Measurements from ENCODE around the gene LRPPRC. TPM values are rescaled to one million over a fixed set of nuclear protein-coding genes. Genes with fewer than 3 reads are reported as not detected.

Gene LRPPRC
- total and polyA plus RNA-seq, 4 experiments from 2014 or later: 41.0 to 65.3 (median 52.7) TPM

GRCh38 chr2:44004735-44005602 lies 9.2 kb upstream of the LRPPRC start:
- H3K4me1 Mint-ChIP-seq: peaks cover 7 to 18% (median 12%) of the 10 kb centered on the region in 4 donors
- intact Hi-C loops (cut with micrococcal nuclease): no loop called here
- no peaks in the 10 kb centered on the region for H3K27me3 ChIP-seq (ENCODE audit: insufficient read depth, low read length)
- H3K27ac Mint-ChIP-seq: peak overlapping the region in 3 of 7 donors; percentile 3 to 24 (median 19)
- no peak overlapping the region for H3K4me3 ChIP-seq (ENCODE audit: low read length in 2 of 2)
- peaks cover 11% of the 10 kb centered on the region for H3K4me1 ChIP-seq (ENCODE audit: insufficient read depth, low read length)
- ChIA-PET CTCF (ENCODE audit: partially characterized antibody) (no interaction called here), POLR2A (ENCODE audit: partially characterized antibody) (no interaction called here)
- H3K36me3 Mint-ChIP-seq: no peaks in the 10 kb centered on the region
- no peak overlapping the region for H3K27ac ChIP-seq (ENCODE audit: low read depth, low read length)
- peaks cover 0 to 2% of the 10 kb centered on the region in 2 donors for H3K27me3 Mint-ChIP-seq
- no peaks in the 10 kb centered on the region for H3K36me3 ChIP-seq (ENCODE audit: insufficient read depth, low read length)
- H3K4me3 Mint-ChIP-seq: peak overlapping the region in 3 of 8 donors; percentile 16 to 64 (median 58)
- no peak for DNase-seq
- H3K9me3 Mint-ChIP-seq: no peaks in the 10 kb centered on the region
- H3K9me3 ChIP-seq (ENCODE audit: control insufficient read depth in 1 of 2, low read length in 2 of 2): no peaks in the 10 kb centered on the region

- CTCF ChIA-PET (ENCODE audit: partially characterized antibody): no interaction called here
- Mint-ChIP-seq H3K4me3 (no peak overlapping the region), H3K4me1 (peaks cover 7 to 21% (median 16%) of the 10 kb centered on the region in 4 donors), H3K27ac (no peak overlapping the region), H3K36me3 (no peaks in the 10 kb centered on the region), H3K9me3 (no peaks in the 10 kb centered on the region), H3K27me3 (peaks cover 2% of the 10 kb centered on the region in 2 donors)
- POLR2A ChIA-PET (ENCODE audit: partially characterized antibody): no interaction called here
- Histone ChIP-seq H3K27ac (ENCODE audit: low read depth, low read length) (no peak overlapping the region), H3K9me3 (ENCODE audit: control insufficient read depth in 1 of 2, low read length in 2 of 2) (no peaks in the 10 kb centered on the region), H3K4me3 (ENCODE audit: low read length in 2 of 2) (no peak overlapping the region), H3K4me1 (ENCODE audit: insufficient read depth, low read length) (peaks cover 11% of the 10 kb centered on the region), H3K36me3 (ENCODE audit: insufficient read depth, low read length) (no peaks in the 10 kb centered on the region), H3K27me3 (ENCODE audit: insufficient read depth, low read length) (no peaks in the 10 kb centered on the region)
- DNase-seq: no peak
- intact Hi-C loops (cut with micrococcal nuclease): no loop called here
Measured at GRCh38 chr2:44001716-44002115, 5.9 kb upstream of the LRPPRC start.

- POLR2A ChIA-PET (ENCODE audit: partially characterized antibody): no interaction called here
Measured at GRCh38 chr2:43998263-43998662, 2.5 kb upstream of the LRPPRC start.

GRCh38 chr2:43993437-43993836 lies 2.4 kb downstream of the LRPPRC start:
- H3K9me3 Mint-ChIP-seq: no peaks in the 10 kb centered on the region
- H3K36me3 Mint-ChIP-seq: peaks cover 24 to 44% of the 10 kb centered on the region in 2 donors
- CTCF ChIA-PET (ENCODE audit: partially characterized antibody): no interaction called here
- Histone ChIP-seq H3K4me1 (ENCODE audit: insufficient read depth, low read length) (peaks cover 40% of the 10 kb centered on the region), H3K36me3 (ENCODE audit: insufficient read depth, low read length) (peaks cover 3% of the 10 kb centered on the region), H3K9me3 (ENCODE audit: control insufficient read depth in 1 of 2, low read length in 2 of 2) (no peaks in the 10 kb centered on the region), H3K27ac (ENCODE audit: low read depth, low read length) (no peak overlapping the region), H3K27me3 (ENCODE audit: insufficient read depth, low read length) (no peaks in the 10 kb centered on the region), H3K4me3 (ENCODE audit: low read length in 2 of 2) (no peak overlapping the region)
- peaks cover 44 to 71% (median 61%) of the 10 kb centered on the region in 4 donors for H3K4me1 Mint-ChIP-seq
- H3K27me3 Mint-ChIP-seq: no peaks in the 10 kb centered on the region
- intact Hi-C loops (cut with micrococcal nuclease): no loop called here
- no peak for DNase-seq
- H3K27ac Mint-ChIP-seq: peak overlapping the region in 3 of 7 donors; percentile 38 to 69 (median 48)
- POLR2A ChIA-PET (ENCODE audit: partially characterized antibody): no interaction called here
- H3K4me3 Mint-ChIP-seq: peak overlapping the region; percentile 56 to 97 (median 90)

More at GRCh38 chr2:43998263-43998662, 2.5 kb upstream of the LRPPRC start:
- H3K4me1 Mint-ChIP-seq: peaks cover 18 to 36% (median 29%) of the 10 kb centered on the region in 4 donors
- H3K27ac Mint-ChIP-seq: peak overlapping the region in 2 of 7 donors; percentile 32 to 62
- CTCF ChIA-PET (ENCODE audit: partially characterized antibody): no interaction called here
- intact Hi-C loops (cut with micrococcal nuclease): loop anchor here (5.0 kb wide), 1 partner anchor 771 kb away; the partner anchor contains the start of gene ZFP36L2
- peaks cover 0 to 11% of the 10 kb centered on the region in 2 donors for H3K36me3 Mint-ChIP-seq
- no peak overlapping the region for H3K27ac ChIP-seq (ENCODE audit: low read depth, low read length)
- DNase-seq: no peak
- H3K9me3 Mint-ChIP-seq: no peaks in the 10 kb centered on the region
- no peaks in the 10 kb centered on the region for H3K9me3 ChIP-seq (ENCODE audit: control insufficient read depth in 1 of 2, low read length in 2 of 2)
- H3K4me3 Mint-ChIP-seq: peak overlapping the region in 4 of 8 donors; percentile 29 to 71 (median 54)
- no peak overlapping the region for H3K4me3 ChIP-seq (ENCODE audit: low read length in 2 of 2)
- no peaks in the 10 kb centered on the region for H3K27me3 ChIP-seq (ENCODE audit: insufficient read depth, low read length)
- peaks cover 2% of the 10 kb centered on the region in 2 donors for H3K27me3 Mint-ChIP-seq
- H3K4me1 ChIP-seq (ENCODE audit: insufficient read depth, low read length): peaks cover 24% of the 10 kb centered on the region
- no peaks in the 10 kb centered on the region for H3K36me3 ChIP-seq (ENCODE audit: insufficient read depth, low read length)

GRCh38 chr2:43989545-43989944 lies 6.2 kb downstream of the LRPPRC start:
- H3K9me3 ChIP-seq (ENCODE audit: control insufficient read depth in 1 of 2, low read length in 2 of 2): no peaks in the 10 kb centered on the region
- no peak overlapping the region for H3K27ac ChIP-seq (ENCODE audit: low read depth, low read length)
- Mint-ChIP-seq H3K9me3 (no peaks in the 10 kb centered on the region), H3K4me1 (peaks cover 48 to 67% (median 56%) of the 10 kb centered on the region in 4 donors), H3K27me3 (no peaks in the 10 kb centered on the region), H3K4me3 (no peak overlapping the region), H3K27ac (peak overlapping the region in 1 of 7 donors; percentile 36), H3K36me3 (peaks cover 31 to 55% of the 10 kb centered on the region in 2 donors)
- H3K36me3 ChIP-seq (ENCODE audit: insufficient read depth, low read length): peaks cover 12% of the 10 kb centered on the region
- no peak overlapping the region for H3K4me3 ChIP-seq (ENCODE audit: low read length in 2 of 2)
- intact Hi-C loops (cut with micrococcal nuclease): no loop called here
- peaks cover 33% of the 10 kb centered on the region for H3K4me1 ChIP-seq (ENCODE audit: insufficient read depth, low read length)
- ChIA-PET CTCF (ENCODE audit: partially characterized antibody) (no interaction called here), POLR2A (ENCODE audit: partially characterized antibody) (no interaction called here)
- no peaks in the 10 kb centered on the region for H3K27me3 ChIP-seq (ENCODE audit: insufficient read depth, low read length)
- no peak for DNase-seq

GRCh38 chr2:43986600-43986999 lies 9.2 kb downstream of the LRPPRC start:
- H3K36me3 Mint-ChIP-seq: peaks cover 19 to 38% of the 10 kb centered on the region in 2 donors
- H3K4me1 Mint-ChIP-seq: peaks cover 25 to 47% (median 33%) of the 10 kb centered on the region in 4 donors
- DNase-seq: no peak
- Histone ChIP-seq H3K27ac (ENCODE audit: low read depth, low read length) (no peak overlapping the region), H3K4me1 (ENCODE audit: insufficient read depth, low read length) (peaks cover 6% of the 10 kb centered on the region), H3K4me3 (ENCODE audit: low read length in 2 of 2) (no peak overlapping the region), H3K36me3 (ENCODE audit: insufficient read depth, low read length) (peaks cover 9% of the 10 kb centered on the region), H3K27me3 (ENCODE audit: insufficient read depth, low read length) (no peaks in the 10 kb centered on the region), H3K9me3 (ENCODE audit: control insufficient read depth in 1 of 2, low read length in 2 of 2) (no peaks in the 10 kb centered on the region)
- no peak overlapping the region for H3K4me3 Mint-ChIP-seq
- no peak overlapping the region for H3K27ac Mint-ChIP-seq
- H3K9me3 Mint-ChIP-seq: no peaks in the 10 kb centered on the region
- CTCF ChIA-PET (ENCODE audit: partially characterized antibody): no interaction called here
- no peaks in the 10 kb centered on the region for H3K27me3 Mint-ChIP-seq
- POLR2A ChIA-PET (ENCODE audit: partially characterized antibody): interaction anchor here (0.6 kb wide), 1 partner anchor 417 kb away, joined by 3 read pairs; no protein-coding TSS in a partner anchor
- intact Hi-C loops (cut with micrococcal nuclease): no loop called here

- no peak for DNase-seq
- CTCF ChIA-PET (ENCODE audit: partially characterized antibody): no interaction called here
- no peaks in the 10 kb centered on the region for H3K27me3 ChIP-seq (ENCODE audit: insufficient read depth, low read length)
- Mint-ChIP-seq H3K36me3 (peaks cover 25 to 38% of the 10 kb centered on the region in 2 donors), H3K27ac (no peak overlapping the region), H3K9me3 (no peaks in the 10 kb centered on the region), H3K4me3 (peak overlapping the region in 1 of 8 donors; percentile 0), H3K4me1 (peaks cover 19 to 38% (median 29%) of the 10 kb centered on the region in 4 donors), H3K27me3 (no peaks in the 10 kb centered on the region)
- no peak overlapping the region for H3K27ac ChIP-seq (ENCODE audit: low read depth, low read length)
- intact Hi-C loops (cut with micrococcal nuclease): no loop called here
- H3K9me3 ChIP-seq (ENCODE audit: control insufficient read depth in 1 of 2, low read length in 2 of 2): no peaks in the 10 kb centered on the region
- POLR2A ChIA-PET (ENCODE audit: partially characterized antibody): no interaction called here
- H3K36me3 ChIP-seq (ENCODE audit: insufficient read depth, low read length): peaks cover 14% of the 10 kb centered on the region
- H3K4me1 ChIP-seq (ENCODE audit: insufficient read depth, low read length): peaks cover 6% of the 10 kb centered on the region
- H3K4me3 ChIP-seq (ENCODE audit: low read length in 2 of 2): no peak overlapping the region
Measured at GRCh38 chr2:43985359-43985758, 10.4 kb downstream of the LRPPRC start.

All from CD4-positive, alpha-beta memory T cell (primary cell).